ENCODE measurements around the gene CP. TPM values are rescaled to one million over a fixed set of nuclear protein-coding genes. Genes with fewer than 3 reads are reported as not detected.

Gene CP
- total RNA-seq, 1 donor from 2014 or later: not detected

DNA sequence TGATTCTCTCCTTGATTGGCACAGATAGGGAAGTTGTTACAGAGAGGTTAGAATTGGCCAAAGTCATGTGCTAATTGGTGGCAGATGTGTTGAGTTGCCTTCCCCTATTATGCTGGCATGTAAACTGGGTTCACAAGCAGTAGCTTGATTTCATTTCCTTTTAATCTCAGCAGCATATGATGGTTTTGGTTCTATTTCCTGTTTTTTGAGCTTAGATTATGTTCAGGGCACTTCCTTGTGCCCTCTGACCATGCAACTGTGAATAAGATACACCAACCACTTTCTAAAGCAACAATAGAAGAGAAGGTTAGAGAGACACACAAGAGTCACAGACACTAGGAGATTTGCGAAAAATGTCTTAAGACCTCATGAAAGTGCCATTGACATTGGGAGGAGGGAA lies 75.7 kb downstream of the CP start:
- no peak for TF ChIP-seq CTCF (IDR thresholded peaks at IDR 0.05)
- peaks cover 34% of the 10 kb centered on the region for H3K36me3 Mint-ChIP-seq (ENCODE audit: low read depth)
- H3K27me3 Mint-ChIP-seq: no peaks in the 10 kb centered on the region
- H3K9me3 Mint-ChIP-seq: no peaks in the 10 kb centered on the region
- DNase-seq (no peak), ATAC-seq (ENCODE audit: low read depth) (peak; percentile 87)
- CTCF ChIA-PET: interaction anchor here (0.5 to 1.7 kb wide), 5 partner anchors 16 to 130 kb away, joined by 3 to 10 read pairs (median 4); no protein-coding TSS in a partner anchor
- POLR2A ChIA-PET: interaction anchor here (0.7 to 2.6 kb wide), 5 partner anchors 16 to 101 kb away, joined by 3 to 45 read pairs (median 3); partner anchors contain the start of gene HPS3
- H3K4me3 Mint-ChIP-seq: no peak overlapping the region
- no peak overlapping the region for H3K27ac Mint-ChIP-seq
- intact Hi-C loops (cut with micrococcal nuclease): loop anchor here (1.0 to 10.0 kb wide), 5 partner anchors 17 to 1259 kb away; partner anchors contain the start of genes HLTF, HPS3 and TSC22D2
- peaks cover 32% of the 10 kb centered on the region for H3K4me1 Mint-ChIP-seq

- Mint-ChIP-seq H3K9me3 (no peaks in the 10 kb centered on the region), H3K36me3 (ENCODE audit: low read depth) (peaks cover 35% of the 10 kb centered on the region), H3K27ac (no peak overlapping the region), H3K4me1 (peaks cover 34% of the 10 kb centered on the region), H3K4me3 (no peak overlapping the region), H3K27me3 (no peaks in the 10 kb centered on the region)
- POLR2A ChIA-PET: interaction anchor here (1.0 to 2.6 kb wide), 4 partner anchors 15 to 98 kb away, joined by 3 to 45 read pairs (median 5); partner anchors contain the start of gene HPS3
- intact Hi-C loops (cut with micrococcal nuclease): loop anchor here (5.0 to 10.0 kb wide), 3 partner anchors 57 to 1259 kb away; partner anchors contain the start of genes HLTF and TSC22D2
- TF ChIP-seq CTCF (IDR thresholded peaks at IDR 0.05): no peak
- DNase-seq (no peak), ATAC-seq (ENCODE audit: low read depth) (peak; percentile 40)
- CTCF ChIA-PET: interaction anchor here (0.9 to 1.7 kb wide), 3 partner anchors 25 to 130 kb away, joined by 3 to 10 read pairs (median 4); no protein-coding TSS in a partner anchor
Observed at GRCh38 chr3:149145356-149145755, 76.3 kb downstream of the CP start.

GRCh38 chr3:149142682-149143081 lies 78.9 kb downstream of the CP start:
- Mint-ChIP-seq H3K27me3 (no peaks in the 10 kb centered on the region), H3K27ac (peak overlapping the region; percentile 76), H3K4me3 (no peak overlapping the region), H3K4me1 (peaks cover 53% of the 10 kb centered on the region), H3K36me3 (ENCODE audit: low read depth) (peaks cover 31% of the 10 kb centered on the region), H3K9me3 (no peaks in the 10 kb centered on the region)
- ATAC-seq (ENCODE audit: low read depth) (no peak), DNase-seq (no peak)
- intact Hi-C loops (cut with micrococcal nuclease): loop anchor here (10.0 kb wide), 1 partner anchor 1262 kb away; the partner anchor contains the start of gene TSC22D2
- CTCF ChIA-PET: interaction anchor here (1.4 kb wide), 1 partner anchor 11 kb away, joined by 4 read pairs; no protein-coding TSS in a partner anchor
- no peak for TF ChIP-seq CTCF (IDR thresholded peaks at IDR 0.05)
- POLR2A ChIA-PET: interaction anchor here (0.6 kb wide), 1 partner anchor 13 kb away, joined by 3 read pairs; no protein-coding TSS in a partner anchor

- ATAC-seq (ENCODE audit: low read depth): no peak
- peaks cover 24% of the 10 kb centered on the region for H3K36me3 Mint-ChIP-seq (ENCODE audit: low read depth)
- POLR2A ChIA-PET: no interaction called here
- H3K9me3 Mint-ChIP-seq: no peaks in the 10 kb centered on the region
- no peak overlapping the region for H3K27ac Mint-ChIP-seq
- H3K4me3 Mint-ChIP-seq: no peak overlapping the region
- intact Hi-C loops (cut with micrococcal nuclease): no loop called here
- DNase-seq: no peak
- H3K27me3 Mint-ChIP-seq: no peaks in the 10 kb centered on the region
- CTCF ChIA-PET: no interaction called here
- peaks cover 69% of the 10 kb centered on the region for H3K4me1 Mint-ChIP-seq
- TF ChIP-seq CTCF (IDR thresholded peaks at IDR 0.05): no peak
Observed at GRCh38 chr3:149134575-149134974, 87.1 kb downstream of the CP start.

DNA sequence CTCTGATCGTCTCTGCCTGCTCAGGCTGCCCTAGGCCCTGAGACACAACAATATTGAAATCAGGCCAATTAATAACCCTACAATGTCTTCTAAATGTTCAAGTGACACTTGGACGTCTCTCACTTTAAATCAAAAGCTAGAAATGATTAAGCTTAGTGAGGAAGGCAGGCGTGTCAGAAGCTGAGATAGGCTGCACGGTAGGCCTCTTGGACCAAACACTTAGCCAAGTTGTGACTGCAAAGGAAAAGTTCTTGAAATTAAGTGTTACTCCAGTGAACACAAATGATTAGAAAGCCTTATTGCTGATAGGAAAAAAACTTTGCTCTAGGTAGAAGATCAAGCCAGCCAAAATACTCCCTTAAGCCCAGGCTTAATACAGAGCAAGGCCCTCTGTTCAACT lies 90.0 kb downstream of the CP start:
- peaks cover 61% of the 10 kb centered on the region for H3K4me1 Mint-ChIP-seq
- H3K9me3 Mint-ChIP-seq: no peaks in the 10 kb centered on the region
- ChIA-PET POLR2A (interaction anchor here (0.9 kb wide), 1 partner anchor 118 kb away, joined by 3 read pairs; no protein-coding TSS in a partner anchor), CTCF (interaction anchor here (0.8 to 1.3 kb wide), 3 partner anchors 11 to 111 kb away, joined by 3 to 4 read pairs (median 4); no protein-coding TSS in a partner anchor)
- ATAC-seq (ENCODE audit: low read depth): no peak
- peaks cover 27% of the 10 kb centered on the region for H3K36me3 Mint-ChIP-seq (ENCODE audit: low read depth)
- TF ChIP-seq CTCF (IDR thresholded peaks at IDR 0.05): no peak
- peak overlapping the region; percentile 98 for H3K4me3 Mint-ChIP-seq
- H3K27me3 Mint-ChIP-seq: no peaks in the 10 kb centered on the region
- intact Hi-C loops (cut with micrococcal nuclease): no loop called here
- DNase-seq: no peak
- peak overlapping the region; percentile 89 for H3K27ac Mint-ChIP-seq

All from activated B cell treated with CpG ODN at 0.5 μM for 24 hours (primary cell).